ENCODE measurements around the gene FXYD7. TPM values are rescaled to one million over a fixed set of nuclear protein-coding genes. Genes with fewer than 3 reads are reported as not detected.
"Not testable (repeated sequence)": the region's sequence is repeated elsewhere in the genome, so short reads cannot be mapped to it uniquely, and the experiment has no call there.

FXYD7 gene
- total and polyA plus RNA-seq, 2 of the 13 experiments (the other 11 are each of a cell fraction or from before 2014, with no cell fraction given) = 0.55 TPM; not detected in 1

GRCh38 chr19:35151273-35152065 lies 8.4 kb downstream of the FXYD7 start:
- H2AFZ ChIP-seq (ENCODE audit: low read length) = no peak overlapping the region
- no peak overlapping the region for H3K27ac ChIP-seq (ENCODE audit: extremely low read length, insufficient read depth, low read length)
- in situ Hi-C loops (cut with HindIII; ENCODE audit: extremely low pct_ligation_motif_present, low pct_unique_long_range_greater_than_20kb) = no loop called here
- peaks cover 12% of the 10 kb centered on the region for H3K4me1 ChIP-seq (ENCODE audit: insufficient read depth, low read length)
- H3K4me2 ChIP-seq (ENCODE audit: low read depth, low read length) = no peak overlapping the region
- no peaks in the 10 kb centered on the region for H3K36me3 ChIP-seq (replicated peaks in 1 of 2; ENCODE audit: control insufficient read depth in 1 of 2, insufficient read depth in 2 of 2, low read length in 2 of 2)
- 0 out of 2 replicates have a peak, but pooled peaks cover 2% of the 10 kb centered on the region for H4K20me1 ChIP-seq (ENCODE audit: insufficient read depth, low read length)
- H3K79me2 ChIP-seq (ENCODE audit: insufficient read depth, low read length) = no peaks in the 10 kb centered on the region
- H3K9ac ChIP-seq (ENCODE audit: insufficient read depth, low read depth, low read length) = no peak overlapping the region
- no TSS peak for BruUV-seq (replicated peaks)
- intact Hi-C loops (cut with micrococcal nuclease; ENCODE audit: unreplicated experiment) = no loop called here
- CTCF ChIA-PET (ENCODE audit: low intra/inter-chr PET ratio, low total read pairs) = no interaction called here
- H3K4me3 ChIP-seq (replicated peaks in 1 of 3; ENCODE audit: insufficient read depth in 1 of 3, low read depth in 2 of 3, low read length in 3 of 3) = no peak overlapping the region
- H3K27me3 ChIP-seq (ENCODE audit: control insufficient read depth in 1 of 2, insufficient read depth in 2 of 2, low read length in 2 of 2) = peaks cover 21 to 55% of the 10 kb centered on the region in 2 experiments; a peak in 4 of 5 replicates
- POLR2A ChIA-PET = no interaction called here
- FAIRE-seq (no peak), ATAC-seq (no peak), DNase-seq (ENCODE audit: low spot score) (no peak)
- WGBS (ENCODE audit: low lambda C conversion rate) = 42% methylated on average over 20 of the region's 20 CpGs
- TF ChIP-seq, protein P1, sequence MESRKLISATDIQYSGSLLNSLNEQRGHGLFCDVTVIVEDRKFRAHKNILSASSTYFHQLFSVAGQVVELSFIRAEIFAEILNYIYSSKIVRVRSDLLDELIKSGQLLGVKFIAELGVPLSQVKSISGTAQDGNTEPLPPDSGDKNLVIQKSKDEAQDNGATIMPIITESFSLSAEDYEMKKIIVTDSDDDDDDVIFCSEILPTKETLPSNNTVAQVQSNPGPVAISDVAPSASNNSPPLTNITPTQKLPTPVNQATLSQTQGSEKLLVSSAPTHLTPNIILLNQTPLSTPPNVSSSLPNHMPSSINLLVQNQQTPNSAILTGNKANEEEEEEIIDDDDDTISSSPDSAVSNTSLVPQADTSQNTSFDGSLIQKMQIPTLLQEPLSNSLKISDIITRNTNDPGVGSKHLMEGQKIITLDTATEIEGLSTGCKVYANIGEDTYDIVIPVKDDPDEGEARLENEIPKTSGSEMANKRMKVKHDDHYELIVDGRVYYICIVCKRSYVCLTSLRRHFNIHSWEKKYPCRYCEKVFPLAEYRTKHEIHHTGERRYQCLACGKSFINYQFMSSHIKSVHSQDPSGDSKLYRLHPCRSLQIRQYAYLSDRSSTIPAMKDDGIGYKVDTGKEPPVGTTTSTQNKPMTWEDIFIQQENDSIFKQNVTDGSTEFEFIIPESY (CRISPR knock-in tag; IDR thresholded peaks at IDR 0.05) = peak; percentile 50; the same call in 1 of the 2 replicates
- TF ChIP-seq POGZ (CRISPR knock-in tag; IDR thresholded peaks at IDR 0.05) = no peak
- H3K9me3 ChIP-seq (ENCODE audit: low read length) = no peaks in the 10 kb centered on the region

DNA sequence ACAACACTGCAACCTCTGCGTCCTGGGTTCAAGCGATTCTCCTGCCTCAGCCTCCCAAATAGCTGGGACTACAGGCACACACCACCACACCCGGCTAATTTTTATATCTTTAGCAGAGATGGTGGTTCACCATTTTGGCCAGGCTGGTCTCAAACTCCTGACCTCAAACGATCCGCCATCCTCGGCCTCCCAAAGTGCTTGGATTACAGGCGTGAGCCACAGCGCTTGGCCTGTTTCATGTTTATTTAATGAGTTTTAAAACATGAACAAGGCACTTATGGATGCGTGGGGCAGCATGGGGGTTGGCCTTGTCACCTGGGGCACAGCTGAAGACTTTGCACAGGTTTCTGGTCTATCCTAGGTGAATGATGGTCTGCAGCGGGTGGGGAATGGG lies 10.1 kb downstream of the FXYD7 start:
- H3K4me2 ChIP-seq (ENCODE audit: low read depth, low read length); BruUV-seq (replicated peaks); H3K36me3 ChIP-seq (replicated peaks in 1 of 2; ENCODE audit: control insufficient read depth in 1 of 2, insufficient read depth in 2 of 2, low read length in 2 of 2); in situ Hi-C loops (cut with HindIII; ENCODE audit: extremely low pct_ligation_motif_present, low pct_unique_long_range_greater_than_20kb); POLR2A ChIA-PET; CTCF ChIA-PET (ENCODE audit: low intra/inter-chr PET ratio, low total read pairs); H2AFZ ChIP-seq (ENCODE audit: low read length); H4K20me1 ChIP-seq (ENCODE audit: insufficient read depth, low read length); H3K9me3 ChIP-seq (ENCODE audit: low read length); H3K4me3 ChIP-seq (replicated peaks in 1 of 3; ENCODE audit: insufficient read depth in 1 of 3, low read depth in 2 of 3, low read length in 3 of 3); DNase-seq (ENCODE audit: low spot score); ATAC-seq; H3K27ac ChIP-seq (ENCODE audit: extremely low read length, insufficient read depth, low read length); H3K9ac ChIP-seq (ENCODE audit: insufficient read depth, low read depth, low read length); H3K79me2 ChIP-seq (ENCODE audit: insufficient read depth, low read length); intact Hi-C loops (cut with micrococcal nuclease; ENCODE audit: unreplicated experiment); FAIRE-seq: not testable (repeated sequence)
- Histone ChIP-seq H3K4me1 (ENCODE audit: insufficient read depth, low read length) (peaks cover 12% of the 10 kb centered on the region), H3K27me3 (ENCODE audit: control insufficient read depth in 1 of 2, insufficient read depth in 2 of 2, low read length in 2 of 2) (peaks cover 21 to 69% of the 10 kb centered on the region in 2 experiments; a peak in 4 of 5 replicates)
- WGBS (ENCODE audit: low lambda C conversion rate) = 51% methylated on average over 10 of the region's 10 CpGs

All from HepG2 (cell line).